Smooth muscle cell of the brain vasculature (primary cell): ENCODE data around the gene SELENON.

Source experiments
- DNase-seq: peaks from one replicate; pipeline ENCODE4 v3.0.0-alpha.2; 2012; ENCODE audit warnings: low read depth, low spot score

SELENON gene

GRCh38 chr1:25771221-25772114 is 28.5 kb upstream of the SELENON start:
- no peak for DNase-seq

GRCh38 chr1:25772164-25772563 is 27.8 kb upstream of the SELENON start:
- no peak for DNase-seq

GRCh38 chr1:25772692-25773245 is 27.2 kb upstream of the SELENON start:
- no peak for DNase-seq

- DNase-seq = no peak
Observed at GRCh38 chr1:25773441-25774125, 26.4 kb upstream of the SELENON start.

- DNase-seq = no peak
Observed at GRCh38 chr1:25774206-25774803, 25.7 kb upstream of the SELENON start.

- DNase-seq = no peak
Observed at GRCh38 chr1:25774921-25775771, 24.8 kb upstream of the SELENON start.

GRCh38 chr1:25779388-25779787 is 20.6 kb upstream of the SELENON start:
- DNase-seq = no peak

- DNase-seq = no peak
Observed at GRCh38 chr1:25779894-25780293, 20.1 kb upstream of the SELENON start.

- DNase-seq = no peak
Observed at GRCh38 chr1:25780318-25781129, 19.5 kb upstream of the SELENON start.

- no peak for DNase-seq
Observed at GRCh38 chr1:25781130-25781433, 18.9 kb upstream of the SELENON start.

- DNase-seq = no peak
Observed at GRCh38 chr1:25782608-25783201, 17.3 kb upstream of the SELENON start.

GRCh38 chr1:25784575-25785051 is 15.4 kb upstream of the SELENON start:
- no peak for DNase-seq

- DNase-seq = no peak
Observed at GRCh38 chr1:25785333-25786067, 14.5 kb upstream of the SELENON start.

- DNase-seq = no peak
Observed at GRCh38 chr1:25786887-25787759, 12.9 kb upstream of the SELENON start.

GRCh38 chr1:25787760-25788166 is 12.2 kb upstream of the SELENON start:
- DNase-seq = no peak

- DNase-seq = no peak
Observed at GRCh38 chr1:25790472-25790871, 9.5 kb upstream of the SELENON start.

GRCh38 chr1:25792115-25792514 is 7.9 kb upstream of the SELENON start:
- DNase-seq = no peak

GRCh38 chr1:25793585-25794170 is 6.3 kb upstream of the SELENON start:
- no peak for DNase-seq
